ENCODE data around the gene RNF11. TPM values are rescaled to one million over a fixed set of nuclear protein-coding genes. Genes with fewer than 3 reads are reported as not detected.

The RNF11 gene
- total RNA-seq, 4 donors from 2014 or later, result 56.7 to 84.3 (median 76.2) TPM

- Histone ChIP-seq H3K27ac (no peak overlapping the region), H3K27me3 (no peaks in the 10 kb centered on the region), H3K9me3 (no peaks in the 10 kb centered on the region), H3K4me1 (no peaks in the 10 kb centered on the region), H3K4me3 (no peak overlapping the region), H3K36me3 (peaks cover 0 to 6% (median 0%) of the 10 kb centered on the region in 3 donors)
- no peak for DNase-seq (ENCODE audit: low spot score in 2 of 2)
- whole genome bisulfite sequencing, 2 donors, result 76 to 92% methylated on average over 5 of the region's 5 CpGs
- TF ChIP-seq CTCF (IDR thresholded peaks at IDR 0.05), result no peak
- no peak for TF ChIP-seq POLR2A (IDR thresholded peaks at IDR 0.05)
- no peak for TF ChIP-seq EP300 (IDR thresholded peaks at IDR 0.05)
These were observed 47.9 kb downstream of the RNF11 start for GRCh38 chr1:51283979-51284378.

- Histone ChIP-seq H3K9me3 (no peaks in the 10 kb centered on the region), H3K4me1 (no peaks in the 10 kb centered on the region), H3K36me3 (peaks cover 0 to 3% (median 0%) of the 10 kb centered on the region in 3 donors), H3K27me3 (no peaks in the 10 kb centered on the region), H3K27ac (no peak overlapping the region), H3K4me3 (no peak overlapping the region)
- TF ChIP-seq EP300 (IDR thresholded peaks at IDR 0.05) (no peak), POLR2A (IDR thresholded peaks at IDR 0.05) (no peak), CTCF (IDR thresholded peaks at IDR 0.05) (no peak)
- no peak for DNase-seq (ENCODE audit: low spot score in 2 of 2)
These were observed 48.4 kb downstream of the RNF11 start for GRCh38 chr1:51284487-51284954.

DNA sequence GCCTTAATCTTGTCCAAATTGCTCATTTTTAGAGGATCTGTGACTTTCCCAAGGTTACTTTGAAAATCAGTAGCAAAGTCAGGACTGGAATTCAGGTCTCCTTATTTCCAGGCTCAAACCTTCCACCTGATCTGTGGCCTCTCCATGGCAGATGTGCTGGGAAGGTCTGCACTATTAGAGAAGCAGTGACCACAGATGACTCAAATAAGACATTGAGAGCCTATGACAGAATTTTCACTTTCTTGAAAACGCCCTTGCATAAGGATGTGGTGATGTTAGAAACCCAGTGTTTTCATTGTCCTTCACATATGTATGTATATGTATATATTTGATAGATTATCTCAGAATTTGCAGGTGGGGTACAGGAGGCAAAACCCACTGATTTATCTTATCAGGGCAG, 49.0 kb downstream of the RNF11 start:
- Histone ChIP-seq H3K36me3 (peaks cover 0 to 3% (median 0%) of the 10 kb centered on the region in 3 donors), H3K27me3 (no peaks in the 10 kb centered on the region), H3K9me3 (no peaks in the 10 kb centered on the region), H3K27ac (no peak overlapping the region), H3K4me3 (no peak overlapping the region), H3K4me1 (no peaks in the 10 kb centered on the region)
- 93 to 97% methylated on average over 1 of the region's 1 CpG for WGBS, 2 donors
- DNase-seq (ENCODE audit: low spot score in 2 of 2), result no peak
- no peak for TF ChIP-seq POLR2A (IDR thresholded peaks at IDR 0.05)
- TF ChIP-seq EP300 (IDR thresholded peaks at IDR 0.05), result no peak
- TF ChIP-seq CTCF (IDR thresholded peaks at IDR 0.05), result no peak

GRCh38 chr1:51287966-51288365, 51.9 kb downstream of the RNF11 start:
- no peak for TF ChIP-seq POLR2A (IDR thresholded peaks at IDR 0.05)
- no peak for TF ChIP-seq EP300 (IDR thresholded peaks at IDR 0.05)
- TF ChIP-seq CTCF (IDR thresholded peaks at IDR 0.05), result no peak
- H3K4me1 ChIP-seq, result no peaks in the 10 kb centered on the region
- H3K9me3 ChIP-seq, result no peaks in the 10 kb centered on the region
- DNase-seq (ENCODE audit: low spot score in 2 of 2), result no peak
- H3K27ac ChIP-seq, result no peak overlapping the region
- peaks cover 0 to 3% (median 0%) of the 10 kb centered on the region in 3 donors for H3K36me3 ChIP-seq
- no peak overlapping the region for H3K4me3 ChIP-seq
- H3K27me3 ChIP-seq, result no peaks in the 10 kb centered on the region
- WGBS, 2 donors, result 83 to 84% methylated on average over 7 to 8 of the region's 8 CpGs

- H3K4me1 ChIP-seq, result no peaks in the 10 kb centered on the region
- H3K27me3 ChIP-seq, result no peaks in the 10 kb centered on the region
- H3K4me3 ChIP-seq, result no peak overlapping the region
- no peak overlapping the region for H3K27ac ChIP-seq
- TF ChIP-seq EP300 (IDR thresholded peaks at IDR 0.05) (no peak), CTCF (IDR thresholded peaks at IDR 0.05) (no peak), POLR2A (IDR thresholded peaks at IDR 0.05) (no peak)
- DNase-seq (ENCODE audit: low spot score in 2 of 2), result no peak
- WGBS, 2 donors, result 86 to 87% methylated on average over 5 of the region's 5 CpGs
- H3K36me3 ChIP-seq, result peaks cover 0 to 3% (median 0%) of the 10 kb centered on the region in 3 donors
- H3K9me3 ChIP-seq, result no peaks in the 10 kb centered on the region
These were observed 52.5 kb downstream of the RNF11 start for GRCh38 chr1:51288578-51288977.
